Neuron (in vitro differentiated cells): ENCODE measurements around the gene SLC39A8.

ENCODE experiments used
- H2AFZ ChIP-seq: one replicate; pipeline ENCODE4 v1.6.1; 2013; ENCODE audit warnings: low read depth, mild to moderate bottlenecking, inconsistent platforms, low read length, moderate library complexity
- H3K27me3 ChIP-seq: one replicate; pipeline ENCODE4 v1.6.1; 2013; ENCODE audit warnings: low read length; ENCODE audit not compliant: insufficient read depth
- H3K36me3 ChIP-seq: one replicate; pipeline ENCODE4 v1.6.1; 2013; ENCODE audit warnings: low read length; ENCODE audit not compliant: insufficient read depth
- H3K4me1 ChIP-seq: one replicate; pipeline ENCODE4 v1.6.1; 2013; ENCODE audit warnings: low read length; ENCODE audit not compliant: insufficient read depth
- H3K4me3 ChIP-seq: 2 replicates; pipeline ENCODE4 v1.5.1; 2013; ENCODE audit warnings: mild to moderate bottlenecking, low read length, moderate library complexity
- H3K9me3 ChIP-seq: one replicate; pipeline ENCODE4 v1.6.1; 2013; ENCODE audit warnings: low read length

The SLC39A8 gene

GRCh38 chr4:102230194-102230593, 115.1 kb downstream of the SLC39A8 start:
- no peaks in the 10 kb centered on the region for H3K27me3 ChIP-seq
- no peaks in the 10 kb centered on the region for H3K36me3 ChIP-seq
- no peak overlapping the region for H3K4me3 ChIP-seq
- H2AFZ ChIP-seq: no peak overlapping the region
- no peaks in the 10 kb centered on the region for H3K4me1 ChIP-seq
- H3K9me3 ChIP-seq: peaks cover 1% of the 10 kb centered on the region

GRCh38 chr4:102227388-102227787, 117.9 kb downstream of the SLC39A8 start:
- Histone ChIP-seq H3K36me3 (no peaks in the 10 kb centered on the region), H3K9me3 (no peaks in the 10 kb centered on the region)

GRCh38 chr4:102223461-102223860, 121.8 kb downstream of the SLC39A8 start:
- Histone ChIP-seq H3K27me3 (no peaks in the 10 kb centered on the region), H3K4me3 (no peak overlapping the region), H3K36me3 (no peaks in the 10 kb centered on the region), H3K4me1 (peaks cover 6% of the 10 kb centered on the region), H2AFZ (no peak overlapping the region), H3K9me3 (no peaks in the 10 kb centered on the region)

More at GRCh38 chr4:102227388-102227787, 117.9 kb downstream of the SLC39A8 start:
- no peak overlapping the region for H3K4me3 ChIP-seq
- H2AFZ ChIP-seq: no peak overlapping the region
- H3K4me1 ChIP-seq: no peaks in the 10 kb centered on the region
- no peaks in the 10 kb centered on the region for H3K27me3 ChIP-seq

- peaks cover 8% of the 10 kb centered on the region for H3K4me1 ChIP-seq
- H3K27me3 ChIP-seq: no peaks in the 10 kb centered on the region
- H3K4me3 ChIP-seq: no peak overlapping the region
- no peak overlapping the region for H2AFZ ChIP-seq
- H3K9me3 ChIP-seq: no peaks in the 10 kb centered on the region
- H3K36me3 ChIP-seq: no peaks in the 10 kb centered on the region
Observed at GRCh38 chr4:102222838-102223409, 122.4 kb downstream of the SLC39A8 start.

- Histone ChIP-seq H3K36me3 (no peaks in the 10 kb centered on the region), H3K27me3 (no peaks in the 10 kb centered on the region), H3K4me1 (peaks cover 8% of the 10 kb centered on the region), H3K4me3 (no peak overlapping the region), H2AFZ (no peak overlapping the region), H3K9me3 (no peaks in the 10 kb centered on the region)
Observed at GRCh38 chr4:102219129-102219528, 126.2 kb downstream of the SLC39A8 start.

GRCh38 chr4:102218656-102219055, 126.6 kb downstream of the SLC39A8 start:
- Histone ChIP-seq H2AFZ (no peak overlapping the region), H3K27me3 (no peaks in the 10 kb centered on the region), H3K4me1 (peaks cover 8% of the 10 kb centered on the region), H3K36me3 (no peaks in the 10 kb centered on the region), H3K9me3 (no peaks in the 10 kb centered on the region), H3K4me3 (no peak overlapping the region)

- no peaks in the 10 kb centered on the region for H3K36me3 ChIP-seq
- no peaks in the 10 kb centered on the region for H3K9me3 ChIP-seq
- H3K4me1 ChIP-seq: peaks cover 8% of the 10 kb centered on the region
- H3K4me3 ChIP-seq: no peak overlapping the region
- no peaks in the 10 kb centered on the region for H3K27me3 ChIP-seq
- H2AFZ ChIP-seq: no peak overlapping the region
Observed at GRCh38 chr4:102217775-102218355, 127.4 kb downstream of the SLC39A8 start.

GRCh38 chr4:102217345-102217744, 127.9 kb downstream of the SLC39A8 start:
- H3K9me3 ChIP-seq: no peaks in the 10 kb centered on the region
- H3K4me1 ChIP-seq: peaks cover 8% of the 10 kb centered on the region
- H3K27me3 ChIP-seq: no peaks in the 10 kb centered on the region
- H2AFZ ChIP-seq: no peak overlapping the region
- H3K36me3 ChIP-seq: no peaks in the 10 kb centered on the region
- no peak overlapping the region for H3K4me3 ChIP-seq

- H3K4me3 ChIP-seq: no peak overlapping the region
Observed at GRCh38 chr4:102216666-102217065, 128.6 kb downstream of the SLC39A8 start.

GRCh38 chr4:102213031-102213430, 132.3 kb downstream of the SLC39A8 start:
- Histone ChIP-seq H3K4me3 (no peak overlapping the region), H3K4me1 (no peaks in the 10 kb centered on the region), H3K27me3 (no peaks in the 10 kb centered on the region), H3K36me3 (no peaks in the 10 kb centered on the region), H2AFZ (no peak overlapping the region), H3K9me3 (no peaks in the 10 kb centered on the region)

More at GRCh38 chr4:102216666-102217065, 128.6 kb downstream of the SLC39A8 start:
- Histone ChIP-seq H3K36me3 (no peaks in the 10 kb centered on the region), H2AFZ (no peak overlapping the region), H3K4me1 (peaks cover 8% of the 10 kb centered on the region), H3K27me3 (no peaks in the 10 kb centered on the region), H3K9me3 (no peaks in the 10 kb centered on the region)
